ENCODE data around the gene ZNF599. TPM values are rescaled to one million over a fixed set of nuclear protein-coding genes. Genes with fewer than 3 reads are reported as not detected.

Gene ZNF599
- total and polyA plus RNA-seq, 2 donors from 2014 or later, result 8.9 to 14.2 TPM

- no peaks in the 10 kb centered on the region for H3K27me3 ChIP-seq (ENCODE audit: control insufficient read depth, insufficient read depth, low read length)
- no peak overlapping the region for H3K9ac ChIP-seq (ENCODE audit: low read length in 3 of 3)
- DNase-seq (no peak), FAIRE-seq (no peak)
- no peak overlapping the region for H3K27ac ChIP-seq (ENCODE audit: low read depth in 2 of 2, low read length in 2 of 2)
- no peaks in the 10 kb centered on the region for H3K9me3 ChIP-seq (ENCODE audit: control insufficient read depth in 2 of 3, insufficient read depth in 1 of 3, low read length in 3 of 3)
- no peak overlapping the region for H3K4me3 ChIP-seq (ENCODE audit: low read length in 3 of 3)
- H3K36me3 ChIP-seq (ENCODE audit: control insufficient read depth in 2 of 3, insufficient read depth in 3 of 3, low read length in 3 of 3), result no peaks in the 10 kb centered on the region
- no peaks in the 10 kb centered on the region for H3K4me1 ChIP-seq (ENCODE audit: control insufficient read depth in 2 of 3, insufficient read depth in 2 of 3, low read depth in 1 of 3, low read length in 3 of 3)
- TF ChIP-seq CTCF (IDR thresholded peaks at IDR 0.05; ENCODE audit: borderline replicate concordance, extremely low read depth, insufficient read depth), result no peak
- intact Hi-C loops (cut with DNase I), result no loop called here
Measured at GRCh38 chr19:34794066-34794960, 21.3 kb upstream of the ZNF599 start.

GRCh38 chr19:34793565-34793964 lies 20.6 kb upstream of the ZNF599 start:
- no peak for TF ChIP-seq CTCF (IDR thresholded peaks at IDR 0.05; ENCODE audit: borderline replicate concordance, extremely low read depth, insufficient read depth)
- Histone ChIP-seq H3K27me3 (ENCODE audit: control insufficient read depth, insufficient read depth, low read length) (no peaks in the 10 kb centered on the region), H3K9me3 (ENCODE audit: control insufficient read depth in 2 of 3, insufficient read depth in 1 of 3, low read length in 3 of 3) (no peaks in the 10 kb centered on the region), H3K9ac (ENCODE audit: low read length in 3 of 3) (no peak overlapping the region), H3K36me3 (ENCODE audit: control insufficient read depth in 2 of 3, insufficient read depth in 3 of 3, low read length in 3 of 3) (no peaks in the 10 kb centered on the region), H3K4me1 (ENCODE audit: control insufficient read depth in 2 of 3, insufficient read depth in 2 of 3, low read depth in 1 of 3, low read length in 3 of 3) (no peaks in the 10 kb centered on the region), H3K27ac (ENCODE audit: low read depth in 2 of 2, low read length in 2 of 2) (no peak overlapping the region), H3K4me3 (ENCODE audit: low read length in 3 of 3) (no peak overlapping the region)
- DNase-seq, result no peak
- intact Hi-C loops (cut with DNase I), result no loop called here
- FAIRE-seq, result no peak

GRCh38 chr19:34788074-34788473 lies 15.1 kb upstream of the ZNF599 start:
- Histone ChIP-seq H3K36me3 (ENCODE audit: control insufficient read depth in 2 of 3, insufficient read depth in 3 of 3, low read length in 3 of 3) (no peaks in the 10 kb centered on the region), H3K27ac (ENCODE audit: low read depth in 2 of 2, low read length in 2 of 2) (no peak overlapping the region), H3K27me3 (ENCODE audit: control insufficient read depth, insufficient read depth, low read length) (no peaks in the 10 kb centered on the region), H3K9me3 (ENCODE audit: control insufficient read depth in 2 of 3, insufficient read depth in 1 of 3, low read length in 3 of 3) (no peaks in the 10 kb centered on the region), H3K4me3 (ENCODE audit: low read length in 3 of 3) (no peak overlapping the region), H3K9ac (ENCODE audit: low read length in 3 of 3) (no peak overlapping the region), H3K4me1 (ENCODE audit: control insufficient read depth in 2 of 3, insufficient read depth in 2 of 3, low read depth in 1 of 3, low read length in 3 of 3) (no peaks in the 10 kb centered on the region)
- intact Hi-C loops (cut with DNase I), result no loop called here
- no peak for FAIRE-seq
- no peak for DNase-seq
- no peak for TF ChIP-seq CTCF (IDR thresholded peaks at IDR 0.05; ENCODE audit: borderline replicate concordance, extremely low read depth, insufficient read depth)

Data from kidney (tissue), 14 donors.